ENCODE results near the gene SPATA31D1.
"Not testable (repeated sequence)": the region's sequence is repeated elsewhere in the genome, so short reads cannot be mapped to it uniquely, and the experiment has no call there.

- TF ChIP-seq CTCF, EZH2phosphoT487 (IDR thresholded peaks at IDR 0.05; ENCODE audit: low read length): not testable (repeated sequence)
Measured at GRCh38 chr9:81943393-81943792, 45.2 kb upstream of the SPATA31D1 start, which contains the start of gene SPATA31D3.

Data from MM.1S (cell line).